OCI-LY3 (cell line): Measurements from ENCODE around the gene E2F6.

Experiments used
- CTCF ChIP-seq: fragments of 200-600, 300-600 bp; sonication (generic); IDR thresholded peaks from 2 replicates; pipeline ENCODE4 v1.5.1; 2014; ENCODE audit warnings: antibody characterized with exemption, low read length, low read depth
- EZH2phosphoT487 ChIP-seq: fragments of 200-600 bp; shearing (Covaris generic); IDR thresholded peaks from 2 replicates; pipeline ENCODE4 v1.6.1; 2018; ENCODE audit warnings: antibody characterized with exemption, mixed run types, low read depth

- TF ChIP-seq CTCF: no peak
- no peak for TF ChIP-seq EZH2phosphoT487
Observed at GRCh38 chr2:11435036-11435435, 30.9 kb downstream of the E2F6 start.
